Activated naive CD4-positive, alpha-beta T cell treated with anti-CD3 and anti-CD28 coated beads, Interleukin-2, amount 50 U/mL, for 24 hours (primary cell): ENCODE results near the gene RNF187.
A peak's percentile ranks its signal among the peaks of the same experiment; 100 is the strongest.

Experiments
- H3K27ac Mint-ChIP-seq: one replicate; pipeline ENCODE4 v1.8.0; 2021; ENCODE audit warnings: mild to moderate bottlenecking, mixed read lengths
- H3K27me3 Mint-ChIP-seq: one replicate; pipeline ENCODE4 v1.8.0; 2021; ENCODE audit warnings: mixed read lengths
- H3K36me3 Mint-ChIP-seq: one replicate; pipeline ENCODE4 v1.8.0; 2021; ENCODE audit warnings: mixed read lengths
- H3K4me1 Mint-ChIP-seq: one replicate; pipeline ENCODE4 v1.8.0; 2021; ENCODE audit warnings: mixed read lengths
- H3K4me3 Mint-ChIP-seq: one replicate; pipeline ENCODE4 v1.8.0; 2021; ENCODE audit warnings: mild to moderate bottlenecking, mixed read lengths
- H3K9me3 Mint-ChIP-seq: one replicate; pipeline ENCODE4 v1.8.0; 2021; ENCODE audit warnings: mixed read lengths

Gene RNF187

GRCh38 chr1:228469413-228470162 lies 17.6 kb upstream of the RNF187 start:
- no peaks in the 10 kb centered on the region for H3K36me3 Mint-ChIP-seq
- no peak overlapping the region for H3K27ac Mint-ChIP-seq
- H3K9me3 Mint-ChIP-seq: no peaks in the 10 kb centered on the region
- H3K27me3 Mint-ChIP-seq: peaks cover 28% of the 10 kb centered on the region
- H3K4me3 Mint-ChIP-seq: no peak overlapping the region
- peaks cover 16% of the 10 kb centered on the region for H3K4me1 Mint-ChIP-seq

GRCh38 chr1:228471154-228471761 lies 15.9 kb upstream of the RNF187 start:
- Mint-ChIP-seq H3K27ac (peak overlapping the region; percentile 5), H3K4me3 (no peak overlapping the region), H3K27me3 (peaks cover 28% of the 10 kb centered on the region), H3K36me3 (no peaks in the 10 kb centered on the region), H3K9me3 (no peaks in the 10 kb centered on the region), H3K4me1 (peaks cover 4% of the 10 kb centered on the region)

DNA sequence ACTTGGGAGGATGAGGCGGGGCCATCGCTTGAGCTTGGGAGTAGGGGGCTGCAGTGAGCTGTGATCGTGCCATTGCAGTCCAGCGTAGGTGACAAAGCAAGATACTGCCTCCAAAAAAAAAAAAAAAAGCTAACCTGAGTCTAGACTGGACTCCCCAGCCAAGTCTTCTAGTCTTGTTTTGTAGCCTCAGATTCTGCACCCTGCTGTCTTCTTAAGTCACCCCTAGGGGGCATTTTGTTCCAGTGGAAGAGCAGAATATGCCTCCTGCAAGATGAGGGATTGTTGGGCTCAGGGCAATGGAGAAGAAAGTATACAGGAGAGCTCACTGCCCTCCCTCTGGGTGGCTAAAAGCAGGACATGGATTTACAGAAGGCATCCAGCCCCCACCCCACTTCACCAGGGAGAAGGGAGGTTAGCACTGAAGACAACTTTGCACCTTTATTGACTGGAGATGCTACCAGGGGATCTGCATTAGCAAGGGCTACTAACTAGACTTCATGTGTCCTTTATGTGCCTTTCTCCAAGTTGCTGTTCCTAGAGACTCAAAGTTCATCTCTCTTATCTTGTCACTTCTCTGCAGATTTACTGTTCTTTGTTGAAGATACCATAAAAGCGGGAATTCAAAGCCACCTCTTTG lies 15.3 kb upstream of the RNF187 start:
- Mint-ChIP-seq H3K4me1 (peaks cover 4% of the 10 kb centered on the region), H3K9me3 (no peaks in the 10 kb centered on the region), H3K27ac (peak overlapping the region; percentile 5), H3K36me3 (no peaks in the 10 kb centered on the region), H3K27me3 (peaks cover 28% of the 10 kb centered on the region), H3K4me3 (no peak overlapping the region)

- Mint-ChIP-seq H3K4me1 (peaks cover 4% of the 10 kb centered on the region), H3K4me3 (no peak overlapping the region), H3K27ac (no peak overlapping the region), H3K36me3 (no peaks in the 10 kb centered on the region), H3K9me3 (no peaks in the 10 kb centered on the region), H3K27me3 (peaks cover 25% of the 10 kb centered on the region)
Observed at GRCh38 chr1:228472655-228473054, 14.5 kb upstream of the RNF187 start.

DNA sequence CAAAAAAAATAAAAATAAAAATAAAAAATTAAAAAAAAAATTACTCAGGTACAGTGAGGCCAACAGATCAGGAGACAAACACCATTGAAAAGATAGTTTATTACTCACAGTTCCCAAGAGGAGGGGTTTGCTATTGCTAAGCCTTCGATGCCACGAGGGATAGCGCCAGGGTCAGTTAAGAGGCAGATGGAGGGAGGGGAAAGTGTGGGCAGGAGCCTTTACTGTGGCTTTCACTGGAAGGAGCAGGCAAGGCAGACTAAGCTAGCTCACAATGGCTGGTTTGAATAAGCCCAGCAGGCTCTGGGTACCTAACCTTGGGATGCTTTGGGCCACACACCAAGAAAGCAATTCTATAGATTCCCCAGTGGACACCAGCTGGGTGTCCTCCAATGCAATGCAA lies 12.7 kb upstream of the RNF187 start:
- peaks cover 12% of the 10 kb centered on the region for H3K27me3 Mint-ChIP-seq
- H3K9me3 Mint-ChIP-seq: no peaks in the 10 kb centered on the region
- no peak overlapping the region for H3K4me3 Mint-ChIP-seq
- no peaks in the 10 kb centered on the region for H3K36me3 Mint-ChIP-seq
- peaks cover 12% of the 10 kb centered on the region for H3K4me1 Mint-ChIP-seq
- no peak overlapping the region for H3K27ac Mint-ChIP-seq

DNA sequence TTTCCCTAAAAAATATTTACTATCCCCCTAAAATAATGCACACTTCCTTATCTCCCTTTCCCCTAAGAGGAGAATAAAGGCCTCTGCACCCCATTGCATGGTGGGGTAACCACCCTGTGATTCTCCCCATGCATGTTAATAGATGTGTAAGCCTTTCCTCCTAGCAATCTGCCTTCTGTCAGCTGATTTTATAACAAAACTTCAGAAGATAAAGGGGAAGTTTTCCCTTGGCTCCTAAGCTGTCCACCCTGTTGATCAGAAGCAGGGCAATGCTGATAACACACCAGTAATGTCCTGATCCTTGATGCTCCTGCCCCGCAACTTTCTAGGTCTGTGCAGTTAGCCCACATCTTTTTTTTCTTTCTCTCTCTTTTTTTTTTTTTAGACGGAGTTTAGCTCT lies 11.4 kb upstream of the RNF187 start:
- Mint-ChIP-seq H3K9me3 (no peaks in the 10 kb centered on the region), H3K36me3 (no peaks in the 10 kb centered on the region), H3K4me3 (no peak overlapping the region), H3K27me3 (peaks cover 9% of the 10 kb centered on the region), H3K4me1 (peaks cover 12% of the 10 kb centered on the region), H3K27ac (no peak overlapping the region)

GRCh38 chr1:228477263-228477662 lies 9.9 kb upstream of the RNF187 start:
- Mint-ChIP-seq H3K27me3 (no peaks in the 10 kb centered on the region), H3K27ac (no peak overlapping the region), H3K36me3 (no peaks in the 10 kb centered on the region), H3K4me3 (no peak overlapping the region), H3K4me1 (peaks cover 8% of the 10 kb centered on the region), H3K9me3 (no peaks in the 10 kb centered on the region)

DNA sequence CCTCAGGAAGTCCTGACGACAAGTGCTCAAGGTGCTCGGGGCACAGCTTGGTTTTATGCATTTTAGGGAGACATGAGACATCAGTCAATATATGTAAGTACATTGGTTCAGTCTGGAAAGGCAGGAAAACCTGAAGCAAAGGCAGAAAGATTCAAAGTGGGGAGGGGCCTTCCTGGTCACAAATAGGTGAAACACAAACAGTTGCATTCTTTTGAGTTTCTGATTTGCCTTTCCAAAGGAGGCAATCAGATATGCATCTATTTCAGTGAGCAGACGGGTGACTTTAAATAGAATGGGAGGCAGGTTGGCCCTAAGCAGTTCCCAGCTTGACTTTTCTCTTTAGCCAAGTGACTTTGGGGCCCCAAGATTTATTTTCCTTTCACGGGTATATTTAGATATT lies 8.9 kb upstream of the RNF187 start:
- Mint-ChIP-seq H3K4me3 (no peak overlapping the region), H3K4me1 (peaks cover 8% of the 10 kb centered on the region), H3K27me3 (no peaks in the 10 kb centered on the region), H3K36me3 (no peaks in the 10 kb centered on the region), H3K27ac (no peak overlapping the region), H3K9me3 (no peaks in the 10 kb centered on the region)

DNA sequence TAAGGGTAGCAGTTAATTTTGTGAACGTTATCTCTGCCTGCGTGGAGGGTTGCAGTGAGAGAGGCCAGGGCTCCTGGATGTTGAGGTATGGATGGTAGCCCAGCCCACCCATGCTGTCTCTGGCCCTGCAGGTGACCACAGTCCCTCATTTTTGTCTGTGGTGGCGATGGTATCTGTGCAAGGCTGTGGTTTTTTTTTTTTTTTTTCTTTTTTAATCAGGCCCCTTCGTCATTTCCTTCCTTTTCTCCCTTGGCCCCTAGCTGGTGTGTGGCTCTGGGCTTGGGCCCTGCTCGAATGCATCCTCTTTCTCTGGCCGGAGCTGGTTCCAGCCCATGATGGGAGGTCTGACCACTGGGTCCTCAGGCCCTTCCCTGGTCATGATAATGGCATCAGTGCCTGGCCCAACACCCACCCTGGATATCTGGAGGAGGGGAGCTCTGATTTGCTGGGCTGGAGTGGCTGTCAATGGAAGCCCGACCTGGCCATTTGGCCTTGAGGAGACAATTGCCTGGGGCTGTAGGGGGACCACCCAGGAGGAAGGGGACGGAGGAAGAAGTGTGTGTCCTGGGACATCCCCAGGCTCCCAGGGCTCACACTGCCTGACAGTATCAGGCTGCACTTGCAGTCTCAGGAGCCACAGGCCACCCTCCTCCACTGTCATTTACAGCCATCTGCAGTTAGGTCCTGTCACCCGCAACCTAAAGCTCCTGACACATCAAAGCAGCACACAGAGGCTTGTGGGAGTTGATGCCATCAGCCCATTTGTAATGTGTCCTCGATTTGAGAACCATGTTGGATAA lies 8.1 kb upstream of the RNF187 start:
- no peak overlapping the region for H3K4me3 Mint-ChIP-seq
- H3K4me1 Mint-ChIP-seq: peaks cover 8% of the 10 kb centered on the region
- no peak overlapping the region for H3K27ac Mint-ChIP-seq
- H3K36me3 Mint-ChIP-seq: no peaks in the 10 kb centered on the region
- no peaks in the 10 kb centered on the region for H3K27me3 Mint-ChIP-seq
- H3K9me3 Mint-ChIP-seq: no peaks in the 10 kb centered on the region

GRCh38 chr1:228483789-228484188 lies 3.4 kb upstream of the RNF187 start:
- Mint-ChIP-seq H3K27ac (peak overlapping the region; percentile 59), H3K36me3 (no peaks in the 10 kb centered on the region), H3K9me3 (no peaks in the 10 kb centered on the region), H3K4me1 (peaks cover 13% of the 10 kb centered on the region), H3K4me3 (no peak overlapping the region), H3K27me3 (no peaks in the 10 kb centered on the region)

DNA sequence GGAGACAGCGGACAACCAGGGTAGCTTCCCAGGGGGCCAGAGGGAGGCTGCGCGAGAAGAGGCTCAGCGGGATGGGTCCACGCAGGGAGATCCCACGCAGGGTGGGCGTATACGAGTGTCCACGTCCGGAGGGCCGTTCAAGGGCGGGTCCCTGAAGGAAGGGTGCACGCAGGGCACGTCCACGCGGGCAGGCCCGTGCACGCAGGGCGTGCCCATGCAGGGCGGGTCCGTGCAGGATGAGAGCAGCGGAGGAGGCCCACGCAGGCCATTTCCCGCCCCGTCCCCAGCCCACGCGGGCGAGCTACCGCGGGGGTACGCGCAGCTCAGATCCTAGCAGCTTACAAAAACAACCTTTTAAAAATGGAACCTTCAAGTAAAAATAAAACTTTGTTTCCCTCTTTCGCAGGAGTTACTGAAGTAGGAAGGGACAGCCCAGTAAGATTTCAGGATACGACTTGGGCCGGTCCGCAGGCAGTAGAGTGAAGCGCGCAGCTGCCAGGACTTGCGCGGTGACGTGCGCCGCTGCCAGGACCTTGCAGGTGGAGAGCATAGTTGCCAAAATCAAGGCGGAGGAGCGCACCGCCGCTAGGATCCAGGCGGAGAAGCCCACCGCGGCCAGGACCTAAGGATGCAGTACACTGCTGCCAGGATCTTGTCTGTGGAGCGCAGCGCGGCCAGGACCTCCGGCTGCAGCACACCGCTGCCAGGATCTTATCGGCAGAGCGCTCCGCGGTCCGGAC lies 416 bp upstream of the RNF187 start:
- Mint-ChIP-seq H3K27me3 (no peaks in the 10 kb centered on the region), H3K27ac (peak overlapping the region; percentile 100), H3K36me3 (peaks cover 3% of the 10 kb centered on the region), H3K4me3 (peak overlapping the region; percentile 97), H3K9me3 (no peaks in the 10 kb centered on the region), H3K4me1 (peaks cover 35% of the 10 kb centered on the region)

DNA sequence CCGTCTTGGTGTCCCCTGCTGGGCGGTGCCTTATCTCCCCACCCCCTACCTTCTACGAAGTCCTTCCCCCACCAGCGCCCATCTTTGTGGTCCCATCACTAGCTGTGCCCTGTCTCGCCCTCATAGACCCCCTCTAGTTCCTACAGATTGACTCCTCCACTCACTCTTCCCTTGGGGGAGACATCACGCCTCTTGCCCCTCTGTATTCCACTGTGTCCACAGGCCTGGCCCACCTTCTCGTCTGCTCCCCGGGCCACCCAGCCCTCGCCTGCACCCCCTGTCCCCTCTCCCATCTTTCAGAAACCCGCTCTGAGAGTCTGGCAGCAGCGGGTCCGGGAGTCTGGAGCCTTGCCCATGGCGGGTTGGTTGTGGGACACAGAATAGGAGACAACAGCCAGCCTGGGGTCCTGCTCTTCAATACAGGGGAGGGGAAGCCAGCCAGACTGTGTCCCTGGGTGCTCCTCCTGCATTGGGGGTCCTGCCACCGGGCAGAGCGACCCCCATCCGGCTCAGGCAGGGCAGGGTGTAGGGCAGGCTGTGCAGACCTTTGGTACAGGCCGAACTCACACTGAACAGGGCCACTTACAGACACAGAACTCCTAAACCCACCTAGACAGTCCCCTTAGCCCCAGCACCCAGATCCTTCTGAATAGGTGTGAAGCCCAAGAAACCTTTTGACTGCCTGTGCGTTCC lies 1.1 kb downstream of the RNF187 start:
- peaks cover 38% of the 10 kb centered on the region for H3K4me1 Mint-ChIP-seq
- peaks cover 9% of the 10 kb centered on the region for H3K36me3 Mint-ChIP-seq
- H3K27ac Mint-ChIP-seq: peak overlapping the region; percentile 89
- no peaks in the 10 kb centered on the region for H3K27me3 Mint-ChIP-seq
- H3K4me3 Mint-ChIP-seq: peak overlapping the region; percentile 89
- no peaks in the 10 kb centered on the region for H3K9me3 Mint-ChIP-seq

DNA sequence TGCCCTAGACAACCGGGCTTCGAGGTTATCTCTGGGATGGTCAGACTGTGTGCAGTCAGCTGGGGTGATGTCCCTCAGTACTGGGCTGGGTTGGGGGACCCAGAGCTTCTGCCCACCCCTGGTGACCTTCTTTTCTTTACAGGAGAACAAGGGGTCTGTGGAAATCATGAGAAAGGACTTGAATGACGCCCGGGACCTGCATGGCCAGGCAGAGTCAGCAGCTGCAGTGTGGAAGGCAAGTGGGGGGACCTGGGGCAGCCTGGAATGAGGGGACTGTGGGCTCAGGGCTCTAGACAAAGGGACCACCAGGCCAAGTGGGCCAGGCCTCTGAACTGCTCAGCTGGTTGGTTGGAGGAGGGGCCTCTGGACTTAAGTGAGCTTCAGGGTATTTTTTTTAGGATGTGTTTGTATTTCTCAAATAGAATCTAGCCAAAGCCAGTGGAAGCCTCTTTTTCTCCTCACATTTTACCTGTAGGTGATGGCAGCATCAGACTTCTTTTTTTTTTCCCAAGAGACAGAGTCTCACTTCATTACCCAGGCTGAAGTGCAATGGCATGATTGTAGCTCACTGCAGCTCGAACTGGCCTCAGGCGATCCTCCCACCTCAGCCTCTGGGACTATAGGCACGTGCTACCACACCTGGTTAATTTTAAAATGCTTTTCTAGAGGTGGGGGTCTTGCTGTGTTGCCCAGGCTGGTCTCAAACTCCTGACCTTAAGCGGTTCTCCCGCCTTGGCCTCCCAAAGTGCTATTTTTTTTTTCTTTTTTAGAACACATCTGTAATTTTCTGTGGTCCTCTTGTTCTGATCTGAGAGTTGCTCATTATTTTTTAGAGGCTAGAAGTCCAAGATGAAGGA lies 1.9 kb downstream of the RNF187 start:
- H3K4me3 Mint-ChIP-seq: peak overlapping the region; percentile 89
- H3K27me3 Mint-ChIP-seq: no peaks in the 10 kb centered on the region
- peaks cover 11% of the 10 kb centered on the region for H3K36me3 Mint-ChIP-seq
- no peaks in the 10 kb centered on the region for H3K9me3 Mint-ChIP-seq
- no peak overlapping the region for H3K27ac Mint-ChIP-seq
- peaks cover 41% of the 10 kb centered on the region for H3K4me1 Mint-ChIP-seq
